Measurements from ENCODE around the gene PNMA8B.
A peak's percentile ranks its signal among the peaks of the same experiment; 100 is the strongest.

GRCh38 chr19:46513461-46514236, 18.0 kb upstream of the PNMA8B start:
- TF ChIP-seq, protein P1, sequence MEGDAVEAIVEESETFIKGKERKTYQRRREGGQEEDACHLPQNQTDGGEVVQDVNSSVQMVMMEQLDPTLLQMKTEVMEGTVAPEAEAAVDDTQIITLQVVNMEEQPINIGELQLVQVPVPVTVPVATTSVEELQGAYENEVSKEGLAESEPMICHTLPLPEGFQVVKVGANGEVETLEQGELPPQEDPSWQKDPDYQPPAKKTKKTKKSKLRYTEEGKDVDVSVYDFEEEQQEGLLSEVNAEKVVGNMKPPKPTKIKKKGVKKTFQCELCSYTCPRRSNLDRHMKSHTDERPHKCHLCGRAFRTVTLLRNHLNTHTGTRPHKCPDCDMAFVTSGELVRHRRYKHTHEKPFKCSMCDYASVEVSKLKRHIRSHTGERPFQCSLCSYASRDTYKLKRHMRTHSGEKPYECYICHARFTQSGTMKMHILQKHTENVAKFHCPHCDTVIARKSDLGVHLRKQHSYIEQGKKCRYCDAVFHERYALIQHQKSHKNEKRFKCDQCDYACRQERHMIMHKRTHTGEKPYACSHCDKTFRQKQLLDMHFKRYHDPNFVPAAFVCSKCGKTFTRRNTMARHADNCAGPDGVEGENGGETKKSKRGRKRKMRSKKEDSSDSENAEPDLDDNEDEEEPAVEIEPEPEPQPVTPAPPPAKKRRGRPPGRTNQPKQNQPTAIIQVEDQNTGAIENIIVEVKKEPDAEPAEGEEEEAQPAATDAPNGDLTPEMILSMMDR (IDR thresholded peaks at IDR 0.05; ENCODE audit: low read depth, low read length): peak; percentile 97
- no peak for TF ChIP-seq EZH2phosphoT487 (IDR thresholded peaks at IDR 0.05; ENCODE audit: low read depth)
